Astrocyte (in vitro differentiated cells and primary cell): ENCODE measurements around the gene AIFM1.

ENCODE experiments used
- EZH2 ChIP-seq: IDR thresholded peaks from 2 replicates; pipeline ENCODE4 v1.6.1; 2012; ENCODE audit warnings: mild to moderate bottlenecking, low read length, inconsistent platforms; ENCODE audit not compliant: insufficient read depth
- TF ChIP-seq, protein P1 (sequence below): IDR thresholded peaks from 2 replicates; pipeline ENCODE4 v1.5.1; 2011; ENCODE audit warnings: low read depth, mild to moderate bottlenecking, inconsistent platforms, low read length, moderate library complexity; ENCODE audit not compliant: insufficient read depth

DNA sequence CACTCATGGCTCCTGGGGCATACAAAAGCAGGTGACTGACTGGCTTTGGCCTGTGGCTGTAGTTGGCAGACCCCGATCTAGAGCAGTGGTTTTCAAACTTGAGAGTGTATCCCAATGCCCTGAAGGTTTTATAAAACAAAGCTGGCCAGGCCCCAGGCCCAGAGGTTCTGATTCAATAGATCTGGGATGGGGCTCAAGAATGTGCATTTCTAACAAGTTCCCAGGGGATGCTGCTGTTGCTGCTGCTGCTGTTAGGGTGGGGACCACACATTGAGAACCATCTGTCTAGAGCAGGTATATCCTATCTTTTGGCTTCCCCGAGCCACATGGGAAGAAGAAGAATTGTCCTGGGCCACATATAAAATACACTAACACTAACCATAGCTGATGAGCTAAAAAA, 7.3 kb downstream of the AIFM1 start:
- TF ChIP-seq, protein P1, sequence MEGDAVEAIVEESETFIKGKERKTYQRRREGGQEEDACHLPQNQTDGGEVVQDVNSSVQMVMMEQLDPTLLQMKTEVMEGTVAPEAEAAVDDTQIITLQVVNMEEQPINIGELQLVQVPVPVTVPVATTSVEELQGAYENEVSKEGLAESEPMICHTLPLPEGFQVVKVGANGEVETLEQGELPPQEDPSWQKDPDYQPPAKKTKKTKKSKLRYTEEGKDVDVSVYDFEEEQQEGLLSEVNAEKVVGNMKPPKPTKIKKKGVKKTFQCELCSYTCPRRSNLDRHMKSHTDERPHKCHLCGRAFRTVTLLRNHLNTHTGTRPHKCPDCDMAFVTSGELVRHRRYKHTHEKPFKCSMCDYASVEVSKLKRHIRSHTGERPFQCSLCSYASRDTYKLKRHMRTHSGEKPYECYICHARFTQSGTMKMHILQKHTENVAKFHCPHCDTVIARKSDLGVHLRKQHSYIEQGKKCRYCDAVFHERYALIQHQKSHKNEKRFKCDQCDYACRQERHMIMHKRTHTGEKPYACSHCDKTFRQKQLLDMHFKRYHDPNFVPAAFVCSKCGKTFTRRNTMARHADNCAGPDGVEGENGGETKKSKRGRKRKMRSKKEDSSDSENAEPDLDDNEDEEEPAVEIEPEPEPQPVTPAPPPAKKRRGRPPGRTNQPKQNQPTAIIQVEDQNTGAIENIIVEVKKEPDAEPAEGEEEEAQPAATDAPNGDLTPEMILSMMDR = no peak
- no peak for TF ChIP-seq EZH2
